Spleen (tissue), 7 donors: Measurements from ENCODE around the gene BRINP1.

Experiments
- CTCF ChIP-seq, 11 experiments: fragments of 200-600 bp in 7 of 11; fragments of 450-650 bp in 4 of 11; sonication (generic) in 4 of 11; IDR thresholded peaks in 8 of 11; conservative IDR thresholded peaks in 3 of 11; 1 replicate in 7 of 11; 2 replicates in 4 of 11; pipeline versions ENCODE4 v1.4.0 to v1.8.0; 2016 to 2021; ENCODE audit warnings: antibody characterized with exemption in 11 of 11, inconsistent platforms in 4 of 11, mild to moderate bottlenecking in 1 of 11
- POLR2A ChIP-seq, 3 donors: fragments of 450-650 bp; IDR thresholded peaks; one replicate each; pipeline ENCODE4 v1.5.1; 2017; ENCODE audit warnings: antibody characterized with exemption in 3 of 3, mild to moderate bottlenecking in 1 of 3
- donor health status: DM: no; HTN: no; CAD: no; lungs with moderate emphysema.
- donor health status: DM: no; HTN: no; CAD: no.
- donor health status: DM: no; HTN: no; CAD: no.

GRCh38 chr9:119177196-119177595 is 192.0 kb downstream of the BRINP1 start:
- TF ChIP-seq CTCF (IDR thresholded peaks at IDR 0.05 in 8 of 11, conservative IDR thresholded peaks at IDR 0.05 in 3 of 11) (no peak), POLR2A (IDR thresholded peaks at IDR 0.05) (no peak)
